ENCODE results near the gene MYPOP. TPM values are rescaled to one million over a fixed set of nuclear protein-coding genes. Genes with fewer than 3 reads are reported as not detected.
"Not testable (repeated sequence)": the region's sequence is repeated elsewhere in the genome, so short reads cannot be mapped to it uniquely, and the experiment has no call there.

Gene MYPOP
- total RNA-seq, 1 donor from 2014 or later: not detected

DNA sequence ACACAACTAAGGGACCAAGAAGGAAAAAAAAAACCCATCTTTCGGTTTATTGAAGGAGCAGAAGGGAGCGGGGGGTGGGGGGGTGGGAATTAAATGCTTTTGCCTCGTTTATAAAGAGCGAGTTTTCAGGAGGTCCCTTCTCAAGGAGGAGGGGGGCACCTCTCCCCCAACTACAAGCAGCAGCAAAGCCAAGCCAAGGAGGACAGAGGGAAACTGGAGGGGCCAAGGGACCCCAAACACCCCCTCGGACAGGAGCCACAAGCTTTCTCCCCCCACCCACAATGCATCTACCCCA is 18.9 kb downstream of the MYPOP start:
- DNase-seq (ENCODE audit: low spot score): no peak

- peak; percentile 81 for DNase-seq (ENCODE audit: low spot score)
Measured at GRCh38 chr19:45882652-45883585, 19.5 kb downstream of the MYPOP start.

DNA sequence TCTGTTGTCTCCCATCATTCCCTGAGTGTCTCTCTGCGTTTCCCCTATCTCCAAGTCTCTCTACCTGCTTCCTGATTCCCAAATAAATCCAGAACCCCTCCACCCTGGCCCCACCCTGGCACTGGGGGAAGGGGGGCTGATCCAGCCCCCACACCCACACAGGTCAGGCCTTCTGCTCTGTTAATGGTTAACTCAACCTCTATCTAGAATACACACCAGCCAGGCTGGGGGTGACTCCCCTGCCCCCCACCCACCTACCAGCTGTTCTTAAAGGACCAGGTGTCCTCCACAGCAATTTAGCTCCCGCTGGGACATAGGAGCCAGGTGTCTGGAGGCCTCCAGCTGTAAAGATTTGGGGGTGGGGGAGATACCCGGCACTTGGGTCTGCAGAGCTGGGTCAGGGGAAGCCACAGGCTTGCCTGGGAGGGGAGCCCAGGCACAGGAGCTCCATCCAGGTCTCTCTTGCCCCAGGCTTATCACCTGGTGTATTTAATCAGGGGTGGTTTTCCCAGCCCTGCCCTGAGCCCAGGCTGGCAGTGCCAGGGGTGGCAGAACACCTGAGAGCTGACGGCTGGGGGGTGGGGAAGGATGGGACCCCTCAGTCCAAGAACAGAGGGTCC is 20.4 kb downstream of the MYPOP start:
- no peak for DNase-seq (ENCODE audit: low spot score)

DNA sequence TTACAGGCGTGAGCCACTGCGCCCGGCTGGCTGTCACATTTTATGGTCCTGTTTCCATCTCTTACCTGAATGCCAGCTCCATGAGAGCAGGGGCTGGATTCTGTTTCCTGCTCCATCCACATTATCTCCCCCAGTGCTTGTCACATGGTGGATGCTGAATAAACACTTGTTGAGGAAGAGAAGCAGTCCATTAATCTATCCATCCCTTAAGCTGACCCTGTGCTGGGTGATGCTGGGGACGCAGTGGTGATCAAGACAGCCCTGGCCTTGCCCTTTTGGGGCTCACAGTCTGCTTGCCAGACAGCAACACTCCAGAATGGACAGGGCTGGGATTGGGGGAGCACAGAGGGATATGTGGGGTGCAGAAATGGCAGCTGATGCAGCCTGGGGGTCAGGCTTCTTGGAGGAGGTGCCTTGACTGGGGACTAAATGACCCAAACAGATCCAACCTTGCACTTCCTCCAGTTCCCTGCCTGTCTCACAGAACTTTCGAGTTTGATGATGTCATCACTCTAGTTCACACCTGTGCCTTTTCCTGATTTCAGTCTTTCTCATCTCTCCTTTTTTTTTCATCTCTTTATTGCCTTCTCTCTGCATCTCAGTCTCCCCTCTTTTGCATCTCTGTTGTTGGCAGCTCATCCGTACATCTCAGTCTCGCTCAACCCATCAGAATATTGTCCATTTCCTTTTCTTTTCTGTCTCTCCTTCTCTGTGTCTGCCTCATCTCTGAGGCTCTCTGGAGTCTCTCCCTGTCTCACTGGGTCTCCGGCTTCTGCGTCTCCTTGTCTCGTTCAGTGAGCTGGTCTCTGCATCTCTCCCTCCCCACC is 21.1 kb downstream of the MYPOP start:
- DNase-seq (ENCODE audit: low spot score): no peak

DNA sequence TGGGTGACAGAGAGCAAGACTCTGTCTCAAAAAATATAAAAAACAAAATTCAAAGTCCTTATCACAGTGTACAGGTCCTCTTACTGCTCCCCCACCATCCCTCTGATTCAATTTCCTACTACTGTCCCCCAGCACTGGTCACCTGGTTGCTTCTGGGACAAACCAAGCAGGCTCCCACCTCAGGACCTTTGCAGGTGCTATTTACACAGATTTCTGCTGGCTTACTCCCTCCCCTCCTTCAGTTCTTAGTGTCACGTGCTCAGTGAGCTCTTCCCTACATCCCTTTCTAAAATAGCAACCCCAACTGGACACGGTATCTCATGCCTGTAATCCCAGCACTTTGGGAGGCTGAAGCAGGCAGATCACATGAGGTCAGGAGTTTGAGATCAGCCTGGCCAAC is 22.4 kb downstream of the MYPOP start:
- DNase-seq (ENCODE audit: low spot score): no peak

DNA sequence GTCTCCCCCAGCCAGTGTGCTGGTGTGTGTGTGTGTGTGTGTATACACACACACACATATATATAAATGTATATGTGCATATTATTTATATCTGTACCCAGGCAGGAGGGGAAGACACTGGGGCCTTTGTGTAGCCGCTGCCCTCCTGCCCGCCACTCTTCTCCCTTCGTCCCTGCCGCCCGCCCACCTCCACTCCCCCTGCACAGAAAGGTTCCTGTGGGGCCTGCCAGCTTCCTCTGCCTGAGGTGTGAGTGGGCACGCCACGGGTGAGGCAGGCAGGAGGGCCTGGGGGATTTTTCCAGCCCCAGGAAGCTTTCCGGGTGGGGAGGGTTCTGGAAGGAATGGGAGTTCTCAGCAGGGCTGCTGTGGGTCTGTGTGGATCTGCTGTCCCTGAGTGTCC is 23.4 kb downstream of the MYPOP start:
- DNase-seq (ENCODE audit: low spot score): no peak

DNA sequence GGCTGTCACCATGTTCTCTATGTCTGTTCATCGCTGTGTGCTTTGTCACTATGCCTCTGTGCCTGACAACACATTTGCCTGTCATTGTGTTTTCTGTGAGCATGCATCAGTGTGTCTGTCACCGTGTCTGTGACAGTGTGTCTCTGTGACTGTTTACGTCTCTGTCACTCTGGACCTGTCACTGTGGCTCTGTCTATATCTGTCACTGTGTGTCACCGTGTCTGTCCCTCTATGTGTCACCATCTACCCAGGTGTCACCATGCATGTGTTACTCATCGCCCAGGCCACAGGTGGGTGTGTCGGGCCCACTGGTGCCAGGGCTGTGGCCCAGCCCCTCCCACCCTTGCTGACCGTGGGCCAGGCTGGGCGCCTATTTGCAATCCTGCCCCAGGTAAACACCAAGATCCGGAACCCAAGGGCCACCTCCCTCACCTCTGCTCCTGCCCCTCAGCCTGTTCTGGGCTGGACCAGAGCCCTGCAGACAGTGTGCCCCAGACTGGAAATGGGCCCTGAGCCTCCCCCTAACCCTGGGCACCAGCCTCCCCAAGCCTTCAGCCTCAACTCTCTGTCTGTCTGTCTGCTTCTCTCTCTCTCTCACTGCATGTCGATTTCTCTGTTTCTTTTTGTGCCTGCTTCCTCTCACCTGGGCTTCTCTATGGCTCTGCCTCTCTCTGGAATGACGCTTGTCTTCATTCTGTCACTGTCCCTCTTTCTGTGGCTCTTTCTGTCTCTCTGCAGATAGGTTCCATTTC is 24.2 kb downstream of the MYPOP start:
- DNase-seq (ENCODE audit: low spot score): no peak

- peak; percentile 65 for DNase-seq (ENCODE audit: low spot score)
Measured at GRCh38 chr19:45876411-45877197, 25.8 kb downstream of the MYPOP start.

- no peak for DNase-seq (ENCODE audit: low spot score)
Measured at GRCh38 chr19:45876161-45876410, 26.3 kb downstream of the MYPOP start.

- DNase-seq (ENCODE audit: low spot score): no peak
Measured at GRCh38 chr19:45874620-45874966, 27.8 kb downstream of the MYPOP start.

- DNase-seq (ENCODE audit: low spot score): no peak
Measured at GRCh38 chr19:45873219-45873772, 29.1 kb downstream of the MYPOP start.

- DNase-seq (ENCODE audit: low spot score): no peak
Measured at GRCh38 chr19:45872095-45872919, 30.1 kb downstream of the MYPOP start.

DNA sequence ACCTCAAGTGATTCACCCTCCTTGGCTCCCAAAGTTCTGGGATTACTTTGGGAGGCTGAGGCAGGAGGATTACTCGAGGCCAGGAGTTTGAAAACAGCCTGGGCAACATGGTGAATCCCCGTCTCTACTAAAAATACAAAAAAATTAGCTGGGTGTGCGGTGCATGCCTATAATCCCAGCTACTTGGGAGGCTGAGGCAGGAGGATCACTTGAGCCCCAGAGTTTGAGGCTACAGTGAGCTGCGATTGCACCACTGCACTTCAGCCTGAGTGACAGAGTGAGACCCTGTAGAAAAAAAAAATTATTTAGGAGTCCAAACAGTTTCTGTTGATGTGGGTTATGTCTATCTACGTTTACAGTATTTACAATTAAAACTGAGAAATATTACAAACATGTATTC is 31.6 kb downstream of the MYPOP start:
- no peak for DNase-seq (ENCODE audit: low spot score)

GRCh38 chr19:45867241-45867640 is 35.2 kb downstream of the MYPOP start:
- not testable (repeated sequence) for DNase-seq (ENCODE audit: low spot score)

DNA sequence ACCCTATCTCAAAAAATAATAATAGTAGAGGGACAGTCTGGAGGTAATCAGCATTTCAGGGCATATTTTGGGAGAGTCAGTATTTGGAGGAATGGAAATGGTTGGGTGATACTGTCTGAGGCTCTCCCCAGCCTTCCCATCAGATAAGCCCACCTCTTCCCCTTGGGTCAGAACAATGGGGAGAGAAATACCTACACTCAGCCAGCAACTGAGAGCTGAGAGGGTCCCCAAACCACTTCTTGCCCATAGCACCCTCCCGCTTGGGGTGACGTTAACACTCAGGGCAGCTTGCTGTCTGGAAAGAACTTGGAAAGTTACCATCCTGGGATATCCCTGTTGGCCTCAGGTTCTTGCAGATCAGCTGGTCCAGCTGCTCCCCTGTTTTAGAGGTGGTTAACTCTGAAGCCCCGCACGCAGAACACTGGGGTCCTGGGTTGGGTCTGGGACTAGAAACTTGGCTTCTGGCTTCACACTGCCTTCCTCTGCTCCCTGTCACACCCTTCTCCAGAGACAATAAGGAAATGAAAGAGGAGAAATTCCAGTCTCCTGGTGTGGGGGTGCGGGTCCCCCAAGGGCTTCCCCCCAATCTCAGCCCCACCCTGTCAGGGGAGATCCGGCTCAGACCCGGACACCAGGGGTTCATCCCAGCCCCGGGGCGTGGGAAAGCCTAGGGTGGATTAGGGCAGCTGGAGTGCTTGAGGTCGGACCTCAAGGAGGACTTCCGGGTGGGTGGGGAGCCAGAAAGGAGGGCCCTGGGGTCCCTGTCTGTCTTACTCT is 35.8 kb downstream of the MYPOP start:
- DNase-seq (ENCODE audit: low spot score): no peak

GRCh38 chr19:45865269-45865948 is 37.0 kb downstream of the MYPOP start:
- DNase-seq (ENCODE audit: low spot score): no peak

GRCh38 chr19:45864629-45865082 is 37.8 kb downstream of the MYPOP start:
- no peak for DNase-seq (ENCODE audit: low spot score)

GRCh38 chr19:45863840-45864628 is 38.4 kb downstream of the MYPOP start, which contains the start of gene FOXA3:
FOXA3 (plus strand) TSS chr19:45864326; CDS start chr19:45864457, 131 bp downstream.
- no peak for DNase-seq (ENCODE audit: low spot score)
